HCT116 (cell line): ENCODE results near the gene LSM7.

Experiments used
- CTCF ChIP-seq, 3 experiments: fragments of 200-600 bp in 1 of 3; sonication (generic) in 1 of 3; IDR thresholded peaks in 2 of 3; conservative IDR thresholded peaks in 1 of 3; 2 replicates each; pipeline ENCODE4 v1.5.1; 2012 to 2017; ENCODE audit warnings: low read depth in 2 of 3, low read length in 2 of 3, antibody characterized with exemption in 1 of 3, borderline replicate concordance in 1 of 3, control low read depth in 1 of 3, mild to moderate bottlenecking in 1 of 3, mixed read lengths in 1 of 3, mixed run types in 1 of 3, moderate library complexity in 1 of 3; ENCODE audit not compliant: insufficient read depth in 1 of 3
- EGR1 ChIP-seq: IDR thresholded peaks from 2 replicates; pipeline ENCODE4 v1.6.1; 2012; ENCODE audit warnings: low read depth
- ELF1 ChIP-seq: IDR thresholded peaks from 2 replicates; pipeline ENCODE4 v1.6.1; 2012; ENCODE audit warnings: low read depth, borderline replicate concordance
- MAX ChIP-seq: IDR thresholded peaks from 2 replicates; pipeline ENCODE4 v1.6.1; 2012
- SP1 ChIP-seq: IDR thresholded peaks from 2 replicates; pipeline ENCODE4 v1.6.1; 2012; ENCODE audit warnings: low read depth

GRCh38 chr19:2274931-2275535, 53.4 kb downstream of the LSM7 start:
- no peak for TF ChIP-seq ELF1
- peak; percentile 58 to 78 (median 69) for TF ChIP-seq CTCF (IDR thresholded peaks at IDR 0.05 in 2 of 3, conservative IDR thresholded peaks at IDR 0.05 in 1 of 3; ENCODE audit: borderline replicate concordance in 1 of 3, insufficient read depth in 1 of 3, low read depth in 2 of 3, low read length in 2 of 3)
- TF ChIP-seq MAX = no peak
- no peak for TF ChIP-seq EGR1
- TF ChIP-seq SP1 = no peak
